Gastroesophageal sphincter (tissue), 4 donors: ENCODE data around the gene CCNL1. TPM values are rescaled to one million over a fixed set of nuclear protein-coding genes. Genes with fewer than 3 reads are reported as not detected.

Experiments
- ATAC-seq: fragments of 150-250 bp; one replicate; pipeline ENCODE4 v1.9.1; 2016; ENCODE audit warnings: mild to moderate bottlenecking, moderate library complexity
- H3K27ac ChIP-seq, 4 donors: fragments of 200-600 bp; sonication (generic) in 3 of 4; 1 replicate in 3 of 4; 2 replicates in 1 of 4; pipeline ENCODE4 v1.5.1; 2016 to 2019
- H3K27me3 ChIP-seq: fragments of 200-600 bp; sonication (generic); one replicate; pipeline ENCODE4 v1.5.1; 2019
- H3K36me3 ChIP-seq, 2 donors: fragments of 200-600 bp; sonication (generic); one replicate each; pipeline ENCODE4 v1.5.1; 2019; ENCODE audit warnings: control low read depth in 1 of 2
- H3K4me1 ChIP-seq, 3 donors: fragments of 200-600 bp; sonication (generic); 1 replicate in 2 of 3; 2 replicates in 1 of 3; pipeline ENCODE4 v1.5.1; 2016 to 2019; ENCODE audit warnings: control low read depth in 2 of 3
- H3K4me3 ChIP-seq, 2 donors: fragments of 200-600 bp; sonication (generic); one replicate each; pipeline ENCODE4 v1.5.1; 2019; ENCODE audit warnings: mild to moderate bottlenecking in 1 of 2, moderate library complexity in 1 of 2
- H3K9me3 ChIP-seq, 3 donors: fragments of 200-600 bp; sonication (generic); one replicate each; pipeline ENCODE4 v1.5.1; 2017 to 2019; ENCODE audit warnings: control low read depth in 2 of 3
- EP300 ChIP-seq: sonication (generic); formaldehyde crosslinking; IDR thresholded peaks from one replicate; pipeline ENCODE4 v1.6.1; 2017; ENCODE audit warnings: antibody characterized with exemption, mild to moderate bottlenecking
- POLR2A ChIP-seq, 2 donors: fragments of 450-650 bp; IDR thresholded peaks; one replicate each; pipeline ENCODE4 v1.6.1; 2017; ENCODE audit warnings: antibody characterized with exemption in 2 of 2, mild to moderate bottlenecking in 2 of 2, moderate library complexity in 1 of 2
- POLR2AphosphoS5 ChIP-seq: sonication (generic); formaldehyde crosslinking; IDR thresholded peaks from one replicate; pipeline ENCODE4 v1.6.1; 2017; ENCODE audit warnings: antibody characterized with exemption
- WGBS, 2 donors: methylation state at CpG; one replicate each; pipeline ENCODE4 v1.1.5; 2018; ENCODE audit warnings: low coverage in 1 of 2; 5-methylcytosine and 5-hydroxymethylcytosine counted together
- total RNA-seq, 4 donors: library from RNA; depleted of rRNA; stranded (reverse); fragments of >200 nt; gene quantifications; one replicate each; pipeline ENCODE4 v1.1.0, GENCODE V29; 2016
- TF ChIP-seq, protein P1 (sequence below), 4 experiments: fragments of 200-600 bp in 2 of 4; fragments of 450-650 bp in 2 of 4; sonication (generic) in 1 of 4; IDR thresholded peaks; one replicate each; pipeline ENCODE4 v1.5.1; 2017 to 2019; ENCODE audit warnings: antibody characterized with exemption in 4 of 4, mild to moderate bottlenecking in 2 of 4, moderate library complexity in 2 of 4

CCNL1 gene
- total RNA-seq, 4 donors from 2014 or later, result 32.7 to 211 (median 92.6) TPM

DNA sequence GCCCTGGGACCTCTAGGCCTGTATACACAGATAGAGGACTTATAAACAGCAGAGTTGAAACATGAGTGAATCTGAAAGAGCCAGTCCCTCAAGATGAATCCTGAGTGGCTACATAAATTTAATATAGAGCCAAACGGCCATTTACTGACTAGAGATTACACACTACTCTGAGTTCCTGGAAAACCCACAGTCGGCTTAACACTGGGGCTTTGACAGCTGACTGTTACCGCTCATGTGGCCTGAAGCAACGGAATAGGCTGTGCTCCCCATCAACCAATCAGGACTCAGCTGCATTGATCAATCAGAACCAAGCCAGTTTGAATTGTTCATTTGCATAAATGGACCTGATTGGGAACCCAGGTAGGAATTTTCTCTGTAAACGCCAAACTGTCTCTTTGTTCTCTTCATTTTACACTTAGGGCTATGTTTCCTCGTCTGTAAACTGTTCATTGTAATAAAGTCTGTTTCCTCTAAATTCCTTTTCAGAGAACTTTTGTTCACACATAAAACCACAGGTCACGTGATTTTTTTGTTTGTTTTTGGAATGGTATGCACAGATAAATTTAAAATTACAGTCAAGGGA is 40.5 kb downstream of the CCNL1 start:
- no peaks in the 10 kb centered on the region for H3K9me3 ChIP-seq
- H3K4me3 ChIP-seq, result no peak overlapping the region
- H3K36me3 ChIP-seq, result no peaks in the 10 kb centered on the region
- H3K4me1 ChIP-seq, result no peaks in the 10 kb centered on the region
- 76 to 78% methylated on average over 4 to 7 of the region's 7 CpGs for WGBS, 2 donors
- no peaks in the 10 kb centered on the region for H3K27me3 ChIP-seq
- ATAC-seq, result no peak
- no peak overlapping the region for H3K27ac ChIP-seq
- no peak for TF ChIP-seq POLR2A (IDR thresholded peaks at IDR 0.05)
- TF ChIP-seq, protein P1, sequence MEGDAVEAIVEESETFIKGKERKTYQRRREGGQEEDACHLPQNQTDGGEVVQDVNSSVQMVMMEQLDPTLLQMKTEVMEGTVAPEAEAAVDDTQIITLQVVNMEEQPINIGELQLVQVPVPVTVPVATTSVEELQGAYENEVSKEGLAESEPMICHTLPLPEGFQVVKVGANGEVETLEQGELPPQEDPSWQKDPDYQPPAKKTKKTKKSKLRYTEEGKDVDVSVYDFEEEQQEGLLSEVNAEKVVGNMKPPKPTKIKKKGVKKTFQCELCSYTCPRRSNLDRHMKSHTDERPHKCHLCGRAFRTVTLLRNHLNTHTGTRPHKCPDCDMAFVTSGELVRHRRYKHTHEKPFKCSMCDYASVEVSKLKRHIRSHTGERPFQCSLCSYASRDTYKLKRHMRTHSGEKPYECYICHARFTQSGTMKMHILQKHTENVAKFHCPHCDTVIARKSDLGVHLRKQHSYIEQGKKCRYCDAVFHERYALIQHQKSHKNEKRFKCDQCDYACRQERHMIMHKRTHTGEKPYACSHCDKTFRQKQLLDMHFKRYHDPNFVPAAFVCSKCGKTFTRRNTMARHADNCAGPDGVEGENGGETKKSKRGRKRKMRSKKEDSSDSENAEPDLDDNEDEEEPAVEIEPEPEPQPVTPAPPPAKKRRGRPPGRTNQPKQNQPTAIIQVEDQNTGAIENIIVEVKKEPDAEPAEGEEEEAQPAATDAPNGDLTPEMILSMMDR (IDR thresholded peaks at IDR 0.05), result no peak
- no peak for TF ChIP-seq EP300
- no peak for TF ChIP-seq POLR2AphosphoS5

- 77 to 87% methylated on average over 3 to 4 of the region's 4 CpGs for WGBS, 2 donors
- H3K4me3 ChIP-seq, result no peak overlapping the region
- no peaks in the 10 kb centered on the region for H3K36me3 ChIP-seq
- H3K4me1 ChIP-seq, result no peaks in the 10 kb centered on the region
- TF ChIP-seq EP300, result no peak
- TF ChIP-seq POLR2AphosphoS5, result no peak
- TF ChIP-seq, protein P1 (IDR thresholded peaks at IDR 0.05), result no peak
- TF ChIP-seq POLR2A (IDR thresholded peaks at IDR 0.05), result no peak
- no peak for ATAC-seq
- H3K9me3 ChIP-seq, result no peaks in the 10 kb centered on the region
- H3K27ac ChIP-seq, result no peak overlapping the region
- H3K27me3 ChIP-seq, result no peaks in the 10 kb centered on the region
Observed at GRCh38 chr3:157117875-157118654, 41.9 kb downstream of the CCNL1 start.

DNA sequence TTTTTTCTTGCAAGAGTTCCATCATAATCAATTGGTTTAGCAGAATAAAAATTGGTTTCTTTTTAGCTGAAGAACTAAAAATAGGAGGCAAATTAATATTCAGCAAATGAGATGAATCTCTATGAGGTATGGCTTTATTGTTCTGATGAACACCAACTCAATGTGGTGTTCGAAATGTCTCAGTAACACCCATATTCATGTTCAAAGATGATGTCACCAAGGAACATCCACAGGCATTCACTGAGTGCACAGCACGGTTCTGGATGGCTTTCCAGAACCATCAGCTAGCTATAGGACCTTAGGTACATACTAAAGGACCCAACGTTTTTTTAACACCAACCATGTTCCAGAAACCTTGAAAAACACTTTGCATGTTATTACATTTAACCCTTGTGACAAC is 42.7 kb downstream of the CCNL1 start:
- Histone ChIP-seq H3K4me3 (no peak overlapping the region), H3K36me3 (no peaks in the 10 kb centered on the region), H3K4me1 (no peaks in the 10 kb centered on the region), H3K27ac (no peak overlapping the region), H3K27me3 (no peaks in the 10 kb centered on the region), H3K9me3 (no peaks in the 10 kb centered on the region)
- 42 to 66% methylated on average over 3 of the region's 3 CpGs for WGBS, 2 donors
- no peak for ATAC-seq
- no peak for TF ChIP-seq EP300
- TF ChIP-seq POLR2A (IDR thresholded peaks at IDR 0.05), result no peak
- no peak for TF ChIP-seq POLR2AphosphoS5
- TF ChIP-seq, protein P1 (IDR thresholded peaks at IDR 0.05), result no peak

DNA sequence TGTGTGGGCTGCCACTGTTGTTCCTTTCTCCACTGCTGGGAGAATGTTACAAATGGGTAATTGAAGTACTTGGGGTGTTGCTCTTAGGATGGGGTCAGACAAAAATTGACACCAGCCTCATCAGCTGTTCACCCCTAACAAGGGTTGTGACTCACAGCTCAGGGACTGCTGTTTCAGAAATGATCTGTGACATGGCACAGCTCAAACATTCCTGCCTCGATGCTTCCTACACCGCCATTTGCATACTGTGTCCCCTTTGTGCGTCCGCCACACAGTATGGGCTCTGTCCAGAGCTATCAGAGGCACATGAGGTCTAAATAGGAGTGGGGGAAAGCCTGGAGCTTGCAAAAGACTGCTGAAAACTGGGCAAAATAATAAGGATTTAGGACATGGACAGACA is 43.9 kb downstream of the CCNL1 start:
- Histone ChIP-seq H3K27ac (no peak overlapping the region), H3K4me1 (peaks cover 0 to 5% (median 0%) of the 10 kb centered on the region in 3 donors), H3K9me3 (no peaks in the 10 kb centered on the region), H3K36me3 (no peaks in the 10 kb centered on the region), H3K27me3 (no peaks in the 10 kb centered on the region), H3K4me3 (no peak overlapping the region)
- no peak for ATAC-seq
- 60 to 81% methylated on average over 2 to 4 of the region's 4 CpGs for WGBS, 2 donors
- TF ChIP-seq, protein P1 (IDR thresholded peaks at IDR 0.05), result no peak
- TF ChIP-seq POLR2A (IDR thresholded peaks at IDR 0.05), result no peak
